Stimulated activated naive CD8-positive, alpha-beta T cell treated with anti-CD3 and anti-CD28 coated beads, Interleukin-15, Interleukin-2, amounts not matched to agents 100 ng/mL and 50 ng/mL, for 24 hours (primary cell): ENCODE data around the gene CAMK4.
"Not testable (repeated sequence)": the region's sequence is repeated elsewhere in the genome, so short reads cannot be mapped to it uniquely, and the experiment has no call there.

ENCODE experiments used
- H3K27ac Mint-ChIP-seq: one replicate; pipeline ENCODE4 v1.8.0; 2021; ENCODE audit warnings: mild to moderate bottlenecking, mixed read lengths
- H3K27me3 Mint-ChIP-seq: one replicate; pipeline ENCODE4 v1.8.0; 2021; ENCODE audit warnings: mixed read lengths
- H3K36me3 Mint-ChIP-seq: one replicate; pipeline ENCODE4 v1.8.0; 2021; ENCODE audit warnings: low read depth, mixed read lengths
- H3K4me1 Mint-ChIP-seq: one replicate; pipeline ENCODE4 v1.8.0; 2021; ENCODE audit warnings: low read depth, mixed read lengths
- H3K4me3 Mint-ChIP-seq: one replicate; pipeline ENCODE4 v1.8.0; 2021; ENCODE audit warnings: mild to moderate bottlenecking, mixed read lengths
- H3K9me3 Mint-ChIP-seq: one replicate; pipeline ENCODE4 v1.8.0; 2021; ENCODE audit warnings: mixed read lengths

CAMK4 gene

DNA sequence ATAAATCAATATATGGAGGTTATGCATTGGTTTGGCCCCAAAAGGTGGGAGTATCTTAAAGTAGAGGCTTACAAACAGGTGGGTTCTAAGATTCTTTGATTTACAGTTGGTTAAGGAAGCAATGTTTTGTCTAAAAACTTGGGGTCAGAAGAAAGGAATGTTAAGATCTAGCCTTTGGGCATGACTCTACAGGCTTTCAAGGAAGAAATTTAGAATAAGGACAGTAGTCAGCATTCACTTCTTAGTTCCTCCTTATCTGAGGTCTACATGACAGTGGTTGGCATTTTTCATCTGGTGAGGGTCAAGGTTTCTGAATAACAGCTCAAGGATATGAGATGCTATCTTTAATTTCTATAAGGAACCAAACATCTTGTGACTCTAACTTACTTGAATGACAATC lies 122.8 kb downstream of the CAMK4 start:
- no peaks in the 10 kb centered on the region for H3K9me3 Mint-ChIP-seq
- peaks cover 42% of the 10 kb centered on the region for H3K36me3 Mint-ChIP-seq
- H3K4me3 Mint-ChIP-seq = no peak overlapping the region
- H3K4me1 Mint-ChIP-seq = peaks cover 30% of the 10 kb centered on the region
- H3K27me3 Mint-ChIP-seq = no peaks in the 10 kb centered on the region
- H3K27ac Mint-ChIP-seq = no peak overlapping the region

DNA sequence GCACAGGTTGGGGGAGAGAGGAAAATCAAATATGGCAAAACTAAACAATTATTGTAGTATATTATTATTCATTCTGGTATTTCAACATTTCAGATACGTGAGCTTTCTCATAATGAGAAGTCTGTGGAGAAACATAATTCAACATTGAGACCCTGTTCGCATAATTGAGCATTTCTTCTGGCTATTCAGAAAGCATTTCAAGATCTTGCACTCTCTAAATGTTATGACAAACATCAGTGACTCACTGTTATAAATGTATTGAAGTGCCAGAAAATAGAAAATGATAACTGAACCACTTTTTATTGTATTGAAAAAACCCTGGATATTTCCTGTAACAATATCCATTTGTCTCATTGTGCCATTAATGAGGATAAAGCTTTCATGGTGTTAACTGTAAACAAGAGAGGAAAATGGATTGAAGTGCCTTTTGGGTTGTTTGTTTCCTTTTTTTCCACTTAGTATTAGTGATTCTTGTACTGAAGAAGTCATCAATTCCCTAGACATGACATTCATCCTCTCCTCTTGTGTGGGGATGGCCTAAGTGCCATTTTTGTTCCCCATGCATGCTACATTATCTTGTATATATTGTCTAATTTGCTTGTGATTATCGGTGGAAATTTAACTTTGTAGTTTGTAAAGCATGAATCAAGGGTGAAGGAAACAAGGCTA lies 124.6 kb downstream of the CAMK4 start:
- no peaks in the 10 kb centered on the region for H3K27me3 Mint-ChIP-seq
- H3K4me1 Mint-ChIP-seq = peaks cover 32% of the 10 kb centered on the region
- H3K36me3 Mint-ChIP-seq = peaks cover 45% of the 10 kb centered on the region
- H3K9me3 Mint-ChIP-seq = no peaks in the 10 kb centered on the region
- no peak overlapping the region for H3K4me3 Mint-ChIP-seq
- H3K27ac Mint-ChIP-seq = no peak overlapping the region

- no peaks in the 10 kb centered on the region for H3K27me3 Mint-ChIP-seq
- H3K36me3 Mint-ChIP-seq = peaks cover 47% of the 10 kb centered on the region
- H3K27ac Mint-ChIP-seq = no peak overlapping the region
- no peaks in the 10 kb centered on the region for H3K9me3 Mint-ChIP-seq
- no peak overlapping the region for H3K4me3 Mint-ChIP-seq
- H3K4me1 Mint-ChIP-seq = peaks cover 35% of the 10 kb centered on the region
These were observed 125.2 kb downstream of the CAMK4 start for GRCh38 chr5:111349429-111349828.

GRCh38 chr5:111353035-111353434 lies 128.9 kb downstream of the CAMK4 start:
- no peak overlapping the region for H3K4me3 Mint-ChIP-seq
- peaks cover 32% of the 10 kb centered on the region for H3K4me1 Mint-ChIP-seq
- peaks cover 40% of the 10 kb centered on the region for H3K36me3 Mint-ChIP-seq
- H3K27me3 Mint-ChIP-seq = no peaks in the 10 kb centered on the region
- peaks cover 5% of the 10 kb centered on the region for H3K9me3 Mint-ChIP-seq
- H3K27ac Mint-ChIP-seq = no peak overlapping the region

- H3K27ac Mint-ChIP-seq, H3K9me3 Mint-ChIP-seq, H3K4me3 Mint-ChIP-seq, H3K27me3 Mint-ChIP-seq: not testable (repeated sequence)
- Mint-ChIP-seq H3K4me1 (peaks cover 29% of the 10 kb centered on the region), H3K36me3 (peaks cover 35% of the 10 kb centered on the region)
These were observed 134.5 kb downstream of the CAMK4 start for GRCh38 chr5:111358726-111359125.

GRCh38 chr5:111360173-111360572 lies 136.0 kb downstream of the CAMK4 start:
- H3K27ac Mint-ChIP-seq = no peak overlapping the region
- no peaks in the 10 kb centered on the region for H3K27me3 Mint-ChIP-seq
- peaks cover 1% of the 10 kb centered on the region for H3K9me3 Mint-ChIP-seq
- H3K36me3 Mint-ChIP-seq = peaks cover 32% of the 10 kb centered on the region
- no peak overlapping the region for H3K4me3 Mint-ChIP-seq
- H3K4me1 Mint-ChIP-seq = peaks cover 37% of the 10 kb centered on the region

GRCh38 chr5:111364992-111365391 lies 140.8 kb downstream of the CAMK4 start:
- Mint-ChIP-seq H3K36me3 (peaks cover 18% of the 10 kb centered on the region), H3K4me3 (no peak overlapping the region), H3K9me3 (peaks cover 4% of the 10 kb centered on the region), H3K4me1 (peaks cover 40% of the 10 kb centered on the region), H3K27ac (no peak overlapping the region), H3K27me3 (no peaks in the 10 kb centered on the region)

DNA sequence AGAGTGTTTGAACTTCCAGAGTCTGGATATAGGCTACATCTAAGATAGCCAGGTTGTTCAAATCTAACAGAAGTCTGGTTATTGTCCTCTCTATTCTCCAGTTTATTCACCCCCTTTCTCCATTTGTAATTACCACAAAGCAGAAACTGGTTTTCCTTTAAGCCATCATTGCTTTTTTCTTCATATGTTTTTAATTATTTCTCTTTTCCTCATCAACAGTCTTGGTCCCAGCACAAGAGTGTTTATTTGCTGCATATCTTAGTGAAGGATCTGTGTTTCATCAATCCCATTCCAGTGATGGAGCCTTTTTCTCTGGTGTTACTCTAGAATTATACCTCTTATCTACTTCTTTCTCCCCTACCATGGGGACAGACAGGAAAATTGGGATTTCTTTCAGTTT lies 142.2 kb downstream of the CAMK4 start:
- H3K4me3 Mint-ChIP-seq = no peak overlapping the region

GRCh38 chr5:111367115-111367514 lies 142.9 kb downstream of the CAMK4 start:
- Mint-ChIP-seq H3K27ac (no peak overlapping the region), H3K27me3 (no peaks in the 10 kb centered on the region), H3K4me1 (peaks cover 34% of the 10 kb centered on the region), H3K4me3 (no peak overlapping the region), H3K9me3 (peaks cover 10% of the 10 kb centered on the region), H3K36me3 (peaks cover 26% of the 10 kb centered on the region)

More for the DNA sequence above, 142.2 kb downstream of the CAMK4 start:
- Mint-ChIP-seq H3K9me3 (peaks cover 10% of the 10 kb centered on the region), H3K4me1 (peaks cover 34% of the 10 kb centered on the region), H3K27ac (no peak overlapping the region), H3K27me3 (no peaks in the 10 kb centered on the region), H3K36me3 (peaks cover 25% of the 10 kb centered on the region)

DNA sequence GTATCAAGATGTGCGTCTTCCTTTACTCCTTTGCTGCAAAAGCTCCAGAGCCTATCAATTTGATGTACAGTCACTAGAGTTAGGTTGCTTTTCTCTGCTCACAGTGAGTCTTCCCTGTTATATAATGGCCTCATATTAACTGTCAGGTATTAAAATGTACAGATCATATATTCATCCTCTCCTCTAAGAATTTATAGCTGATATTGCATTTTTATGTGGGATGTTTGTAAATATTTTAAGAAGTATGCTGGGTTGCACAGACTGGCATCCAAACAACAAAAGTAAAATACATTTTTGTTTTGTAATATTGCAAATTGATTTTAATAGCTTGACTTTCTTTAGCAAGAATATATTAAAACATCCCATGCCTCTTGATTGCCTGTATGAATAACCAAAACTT lies 148.6 kb downstream of the CAMK4 start:
- no peak overlapping the region for H3K27ac Mint-ChIP-seq
- peaks cover 24% of the 10 kb centered on the region for H3K36me3 Mint-ChIP-seq
- H3K4me3 Mint-ChIP-seq = no peak overlapping the region
- peaks cover 6% of the 10 kb centered on the region for H3K9me3 Mint-ChIP-seq
- H3K4me1 Mint-ChIP-seq = peaks cover 7% of the 10 kb centered on the region
- no peaks in the 10 kb centered on the region for H3K27me3 Mint-ChIP-seq

DNA sequence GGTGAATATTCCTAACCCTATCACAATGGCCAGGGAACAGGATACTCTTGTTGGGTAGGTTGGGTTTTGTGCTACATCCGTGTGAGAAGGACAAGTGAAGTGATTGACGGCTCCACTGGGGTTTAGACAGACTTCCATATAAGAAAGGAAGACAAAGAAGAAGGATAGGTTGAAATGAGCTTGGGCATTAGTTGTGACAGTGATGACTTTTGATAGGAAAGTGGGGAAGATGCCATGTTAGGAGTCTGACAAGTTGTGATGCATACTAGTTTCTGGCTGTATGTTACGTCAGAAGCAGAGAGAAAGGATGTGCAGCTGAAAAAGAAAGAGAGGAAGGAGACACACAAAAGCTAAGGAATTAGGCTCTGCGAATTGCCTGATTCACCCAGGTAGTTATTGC lies 150.2 kb downstream of the CAMK4 start:
- Mint-ChIP-seq H3K4me1 (no peaks in the 10 kb centered on the region), H3K27ac (no peak overlapping the region), H3K27me3 (no peaks in the 10 kb centered on the region), H3K36me3 (peaks cover 26% of the 10 kb centered on the region), H3K9me3 (peaks cover 6% of the 10 kb centered on the region), H3K4me3 (no peak overlapping the region)

DNA sequence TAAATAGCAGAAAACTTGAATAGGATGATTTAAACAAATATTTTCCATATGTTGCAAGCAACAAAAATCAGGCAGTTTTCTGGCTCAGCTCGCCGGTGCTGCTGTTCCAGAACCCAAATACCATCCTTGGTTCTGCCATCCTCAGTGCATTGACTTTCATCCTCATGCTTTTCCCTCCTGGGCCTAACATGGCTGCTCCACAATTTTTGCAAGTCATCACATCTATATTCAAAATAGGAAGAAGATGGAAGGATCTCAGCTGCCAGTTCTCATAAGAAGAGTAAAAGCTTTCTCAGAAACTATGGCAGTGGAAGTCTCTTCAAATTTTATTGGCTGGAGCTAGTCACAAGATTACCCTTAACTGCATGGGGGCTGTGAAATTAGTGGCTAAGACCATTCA lies 151.5 kb downstream of the CAMK4 start:
- Mint-ChIP-seq H3K27me3 (no peaks in the 10 kb centered on the region), H3K27ac (no peak overlapping the region), H3K4me3 (no peak overlapping the region), H3K4me1 (no peaks in the 10 kb centered on the region), H3K9me3 (peaks cover 6% of the 10 kb centered on the region), H3K36me3 (peaks cover 28% of the 10 kb centered on the region)

DNA sequence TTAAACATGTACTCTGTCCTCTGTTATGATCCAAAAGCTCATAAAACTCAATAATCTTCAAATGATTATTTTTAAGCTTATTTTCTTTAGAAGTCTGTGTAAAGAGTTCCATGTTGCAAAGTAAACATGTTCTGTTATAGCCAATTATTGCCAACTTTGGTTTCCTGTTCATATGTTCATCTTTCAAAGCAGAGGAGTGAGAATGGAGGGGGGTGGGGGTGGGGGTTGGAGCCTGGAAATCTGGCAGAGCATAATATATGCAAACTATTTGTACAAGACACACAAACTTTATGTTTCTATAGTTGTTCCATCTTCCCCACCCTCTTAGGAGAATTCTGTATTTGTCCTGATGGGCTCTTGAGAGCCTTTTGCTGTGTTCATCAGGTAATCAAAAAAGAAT lies 153.1 kb downstream of the CAMK4 start:
- no peaks in the 10 kb centered on the region for H3K27me3 Mint-ChIP-seq
- H3K9me3 Mint-ChIP-seq = no peaks in the 10 kb centered on the region
- H3K4me3 Mint-ChIP-seq = no peak overlapping the region
- H3K36me3 Mint-ChIP-seq = peaks cover 34% of the 10 kb centered on the region
- peaks cover 8% of the 10 kb centered on the region for H3K4me1 Mint-ChIP-seq
- H3K27ac Mint-ChIP-seq = no peak overlapping the region

- Mint-ChIP-seq H3K36me3 (peaks cover 31% of the 10 kb centered on the region), H3K9me3 (no peaks in the 10 kb centered on the region)
These were observed 155.2 kb downstream of the CAMK4 start for GRCh38 chr5:111379391-111379816.

DNA sequence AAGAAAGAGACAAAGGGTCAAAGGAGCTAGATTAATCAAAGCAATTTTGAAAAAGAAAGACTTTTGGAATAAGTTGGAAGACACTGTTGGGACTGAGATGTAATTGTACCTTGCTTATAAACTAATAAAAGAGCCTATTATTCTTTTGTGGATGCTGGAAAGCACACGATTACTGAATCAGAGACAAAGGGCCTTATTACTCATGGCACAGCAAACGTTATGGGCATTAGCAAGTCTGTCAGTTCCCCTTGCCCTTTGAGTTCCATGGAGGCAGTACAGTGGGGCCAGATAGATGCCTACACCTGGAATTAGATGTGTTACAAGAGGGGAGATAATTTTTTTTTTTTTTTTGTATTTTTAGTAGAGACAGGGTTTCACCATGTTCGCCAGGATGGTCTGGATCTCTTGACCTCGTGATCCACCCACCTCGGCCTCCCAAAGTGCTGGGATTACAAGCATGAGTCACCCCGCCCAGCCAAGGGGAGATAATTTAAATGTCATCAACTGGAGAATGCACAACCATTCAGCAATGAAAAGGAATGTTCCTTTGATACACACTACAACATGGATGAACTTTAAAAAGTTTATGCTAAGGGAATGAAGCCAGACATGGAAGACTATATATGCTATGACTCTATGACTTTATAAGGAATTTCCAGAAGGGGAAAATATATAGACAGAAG lies 159.2 kb downstream of the CAMK4 start:
- no peak overlapping the region for H3K4me3 Mint-ChIP-seq
- H3K27ac Mint-ChIP-seq = no peak overlapping the region
- peaks cover 23% of the 10 kb centered on the region for H3K36me3 Mint-ChIP-seq
- no peaks in the 10 kb centered on the region for H3K9me3 Mint-ChIP-seq
- H3K27me3 Mint-ChIP-seq = no peaks in the 10 kb centered on the region
- peaks cover 8% of the 10 kb centered on the region for H3K4me1 Mint-ChIP-seq

More at GRCh38 chr5:111379391-111379816, 155.2 kb downstream of the CAMK4 start:
- H3K4me3 Mint-ChIP-seq = no peak overlapping the region
- no peak overlapping the region for H3K27ac Mint-ChIP-seq
- no peaks in the 10 kb centered on the region for H3K27me3 Mint-ChIP-seq
- peaks cover 8% of the 10 kb centered on the region for H3K4me1 Mint-ChIP-seq

DNA sequence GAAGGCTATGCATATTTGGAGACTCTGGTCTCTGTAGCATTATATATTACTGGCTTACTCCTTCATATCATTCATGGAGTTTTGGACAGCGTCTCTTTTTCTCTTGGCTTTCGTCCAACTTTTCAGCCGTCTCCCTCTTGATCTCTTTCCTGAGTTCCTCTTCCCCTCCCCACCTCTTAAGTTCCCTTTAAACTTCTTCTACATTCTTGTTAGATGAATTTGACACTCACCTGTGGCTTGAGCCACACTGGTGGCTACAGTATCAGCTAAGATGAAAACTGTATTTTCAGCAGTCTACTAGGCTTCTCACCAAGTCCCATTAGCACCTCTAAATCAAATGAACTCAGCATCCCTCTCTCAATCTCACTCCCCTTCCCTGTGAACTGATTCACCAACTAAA lies 160.0 kb downstream of the CAMK4 start:
- Mint-ChIP-seq H3K36me3 (peaks cover 30% of the 10 kb centered on the region), H3K9me3 (no peaks in the 10 kb centered on the region), H3K4me1 (peaks cover 14% of the 10 kb centered on the region), H3K4me3 (no peak overlapping the region), H3K27ac (no peak overlapping the region), H3K27me3 (no peaks in the 10 kb centered on the region)
